PC-3 (cell line): ENCODE measurements around the gene CRYBG2.

ENCODE experiments used
- CTCF ChIP-seq: fragments of 300-600 bp; sonication (generic); conservative IDR thresholded peaks from 2 replicates; pipeline ENCODE4 v1.5.1; 2017; ENCODE audit warnings: antibody characterized with exemption, low read depth, mild to moderate bottlenecking, low read length
- EZH2 ChIP-seq: fragments of 300-600 bp; sonication (generic); IDR thresholded peaks from one replicate; pipeline ENCODE4 v1.6.1; 2017; ENCODE audit warnings: antibody characterized with exemption, mild to moderate bottlenecking, low read length; ENCODE audit not compliant: unreplicated experiment

GRCh38 chr1:26274801-26275425 is 79.0 kb downstream of the CRYBG2 start:
- TF ChIP-seq CTCF (no peak), EZH2 (no peak)
